Aorta (tissue), 5 donors: ENCODE data around the gene CADM1. TPM values are rescaled to one million over a fixed set of nuclear protein-coding genes. Genes with fewer than 3 reads are reported as not detected.

Experiments
- ATAC-seq: fragments of 200-7000 bp; cut with Tn5 transposase; one replicate; pipeline ENCODE4 v1.9.1; 2022; ENCODE audit warnings: moderate library complexity; ENCODE audit not compliant: low FRiP score
- DNase-seq, 2 donors: peaks; one replicate each; pipeline ENCODE4 v3.0.0-alpha.2; 2020
- H3K27ac ChIP-seq, 2 donors: one replicate each; pipeline ENCODE4 v1.5.1; 2013; ENCODE audit warnings: low read length in 2 of 2, mild to moderate bottlenecking in 2 of 2, moderate library complexity in 2 of 2, control low read depth in 1 of 2, inconsistent platforms in 1 of 2, low read depth in 1 of 2
- H3K27me3 ChIP-seq, 2 donors: one replicate each; pipeline ENCODE4 v1.6.1; 2013; ENCODE audit warnings: control low read depth in 1 of 2, low read length in 1 of 2, mild to moderate bottlenecking in 1 of 2, moderate library complexity in 1 of 2; ENCODE audit not compliant: insufficient read depth in 2 of 2, control insufficient read depth in 1 of 2
- H3K36me3 ChIP-seq, 2 donors: one replicate each; pipeline ENCODE4 v1.6.1; 2013; ENCODE audit warnings: control low read depth in 1 of 2, low read length in 1 of 2, mild to moderate bottlenecking in 1 of 2; ENCODE audit not compliant: insufficient read depth in 2 of 2, control insufficient read depth in 1 of 2
- H3K4me1 ChIP-seq, 2 donors: one replicate each; pipeline ENCODE4 v1.6.1; 2013; ENCODE audit warnings: low read length in 2 of 2, control low read depth in 1 of 2, mild to moderate bottlenecking in 1 of 2, moderate library complexity in 1 of 2; ENCODE audit not compliant: insufficient read depth in 2 of 2, control insufficient read depth in 1 of 2
- H3K4me3 ChIP-seq, 2 donors: one replicate each; pipeline ENCODE4 v1.5.1; 2013; ENCODE audit warnings: low read length in 2 of 2, control low read depth in 1 of 2, mild to moderate bottlenecking in 1 of 2
- H3K9me3 ChIP-seq: one replicate; pipeline ENCODE4 v1.6.1; 2013; ENCODE audit warnings: mild to moderate bottlenecking, low read length; ENCODE audit not compliant: control insufficient read depth
- WGBS, 2 donors: extraction: QIAGEN DNeasy Blood & Tissue Kit; methylation state at CpG; one replicate each; pipeline ENCODE4 v1.1.7; 2013; 5-methylcytosine and 5-hydroxymethylcytosine counted together
- intact Hi-C, 2 donors: fragments of 100-400 bp; cut with DNase I; formaldehyde crosslinking; loops; one replicate each; pipeline versions ENCODE4 v1.14.2 to v1.15.0; 2022
- polyA plus RNA-seq, 2 donors: library from polyadenylated mRNA; stranded (reverse); fragments of 200-250 nt; gene quantifications; one replicate each; pipeline ENCODE4 v1.2.3, GENCODE V29; 2013
- total RNA-seq, 2 donors: library from RNA; stranded (reverse); fragmentation: NEBNext Ultra II Directional; extraction: Animal tissue kit (Norgen Biotek cat#: 25700); gene quantifications; one replicate each; pipeline ENCODE4 v1.2.1, GENCODE V29; 2021
- donor health status: healthy with polysubstance abuse.
- donor health status: Bipolar disorder and iron deficiency.
- donor health status: DM: no; HTN: no; CAD: no.
- donor health status: DM: no; HTN: no; CAD: no.
- donor health status: DM: yes; HTN: yes; CAD: no.

The CADM1 gene
- total and polyA plus RNA-seq, 4 donors = 0.26 to 9.8 (median 5.7) TPM

GRCh38 chr11:115198321-115198741 is 305.9 kb downstream of the CADM1 start:
- WGBS, 2 donors = 12 to 15% methylated on average over 9 of the region's 9 CpGs
- Histone ChIP-seq H3K4me1 (peaks cover 5 to 16% of the 10 kb centered on the region in 2 donors), H3K27me3 (peaks cover 0 to 3% of the 10 kb centered on the region in 2 donors), H3K27ac (no peak overlapping the region), H3K4me3 (no peak overlapping the region), H3K36me3 (no peaks in the 10 kb centered on the region), H3K9me3 (no peaks in the 10 kb centered on the region)
- intact Hi-C loops = no loop called here
- ATAC-seq (no peak), DNase-seq (no peak)

DNA sequence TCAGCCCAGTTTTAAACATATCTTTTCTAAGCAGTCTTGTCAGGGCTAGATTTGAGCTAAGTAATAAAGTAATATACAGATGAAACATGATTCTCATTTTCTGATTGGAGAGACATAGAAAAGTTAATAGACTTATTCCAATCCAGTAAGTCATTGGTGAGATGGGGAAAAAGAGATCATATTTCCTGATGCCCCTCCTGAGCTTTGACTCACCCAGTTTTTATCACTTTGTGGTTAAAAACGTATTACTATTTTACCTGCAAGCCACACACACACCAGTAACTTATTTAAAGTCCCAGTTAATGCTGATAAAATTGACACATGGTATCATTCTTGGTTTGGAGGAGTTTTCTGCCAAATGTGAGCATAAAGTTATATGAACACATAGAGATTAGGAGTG is 306.8 kb downstream of the CADM1 start:
- no peak overlapping the region for H3K27ac ChIP-seq
- WGBS, 2 donors = 78 to 83% methylated on average over 1 of the region's 1 CpG
- peaks cover 0 to 3% of the 10 kb centered on the region in 2 donors for H3K27me3 ChIP-seq
- ATAC-seq (no peak), DNase-seq (no peak)
- no peaks in the 10 kb centered on the region for H3K9me3 ChIP-seq
- intact Hi-C loops = no loop called here
- no peaks in the 10 kb centered on the region for H3K36me3 ChIP-seq
- H3K4me3 ChIP-seq = no peak overlapping the region
- peaks cover 5 to 16% of the 10 kb centered on the region in 2 donors for H3K4me1 ChIP-seq

DNA sequence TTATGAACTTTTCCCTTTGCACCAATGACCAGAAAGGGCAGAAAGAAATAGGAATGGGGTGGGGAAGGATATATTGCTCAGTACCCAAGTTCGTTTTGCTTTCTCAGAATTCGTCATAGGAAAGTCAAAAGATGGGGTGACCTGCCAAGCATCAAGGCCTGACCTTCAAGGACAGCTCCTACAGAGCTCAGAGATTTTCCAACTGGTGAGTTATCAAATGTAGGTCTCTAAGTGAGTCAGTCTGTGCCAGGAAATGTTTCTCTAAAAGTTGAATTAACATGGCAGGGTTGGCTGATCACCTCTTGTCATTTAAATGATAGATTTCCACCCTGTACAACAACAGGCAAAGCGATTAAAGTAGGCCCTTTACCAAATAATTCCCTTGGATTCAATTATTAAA is 307.2 kb downstream of the CADM1 start:
- intact Hi-C loops = no loop called here
- no peak overlapping the region for H3K4me3 ChIP-seq
- H3K9me3 ChIP-seq = no peaks in the 10 kb centered on the region
- H3K36me3 ChIP-seq = no peaks in the 10 kb centered on the region
- DNase-seq (no peak), ATAC-seq (no peak)
- H3K27me3 ChIP-seq = peaks cover 0 to 3% of the 10 kb centered on the region in 2 donors
- H3K4me1 ChIP-seq = peaks cover 5 to 16% of the 10 kb centered on the region in 2 donors
- no peak overlapping the region for H3K27ac ChIP-seq
- 93 to 95% methylated on average over 3 of the region's 3 CpGs for WGBS, 2 donors

GRCh38 chr11:115194802-115195110 is 309.5 kb downstream of the CADM1 start:
- Histone ChIP-seq H3K27ac (no peak overlapping the region), H3K4me1 (peaks cover 4 to 14% of the 10 kb centered on the region in 2 donors), H3K36me3 (no peaks in the 10 kb centered on the region), H3K27me3 (peaks cover 0 to 3% of the 10 kb centered on the region in 2 donors), H3K4me3 (no peak overlapping the region), H3K9me3 (no peaks in the 10 kb centered on the region)
- intact Hi-C loops = no loop called here
- ATAC-seq (no peak), DNase-seq (no peak)
- WGBS, 2 donors = 84 to 92% methylated on average over 5 of the region's 5 CpGs

- no peak overlapping the region for H3K27ac ChIP-seq
- no peak overlapping the region for H3K4me3 ChIP-seq
- peaks cover 2 to 13% of the 10 kb centered on the region in 2 donors for H3K4me1 ChIP-seq
- 69 to 79% methylated on average over 15 of the region's 15 CpGs for WGBS, 2 donors
- ATAC-seq = no peak
- intact Hi-C loops = no loop called here
- H3K9me3 ChIP-seq = no peaks in the 10 kb centered on the region
- peaks cover 0 to 3% of the 10 kb centered on the region in 2 donors for H3K27me3 ChIP-seq
- DNase-seq = no peak
- no peaks in the 10 kb centered on the region for H3K36me3 ChIP-seq
Observed at GRCh38 chr11:115193914-115194801, 310.1 kb downstream of the CADM1 start.

GRCh38 chr11:115191761-115192160 is 312.5 kb downstream of the CADM1 start:
- Histone ChIP-seq H3K27me3 (peaks cover 0 to 3% of the 10 kb centered on the region in 2 donors), H3K4me3 (no peak overlapping the region), H3K36me3 (no peaks in the 10 kb centered on the region), H3K9me3 (no peaks in the 10 kb centered on the region), H3K4me1 (no peaks in the 10 kb centered on the region), H3K27ac (no peak overlapping the region)
- intact Hi-C loops = no loop called here
- DNase-seq (no peak), ATAC-seq (no peak)

DNA sequence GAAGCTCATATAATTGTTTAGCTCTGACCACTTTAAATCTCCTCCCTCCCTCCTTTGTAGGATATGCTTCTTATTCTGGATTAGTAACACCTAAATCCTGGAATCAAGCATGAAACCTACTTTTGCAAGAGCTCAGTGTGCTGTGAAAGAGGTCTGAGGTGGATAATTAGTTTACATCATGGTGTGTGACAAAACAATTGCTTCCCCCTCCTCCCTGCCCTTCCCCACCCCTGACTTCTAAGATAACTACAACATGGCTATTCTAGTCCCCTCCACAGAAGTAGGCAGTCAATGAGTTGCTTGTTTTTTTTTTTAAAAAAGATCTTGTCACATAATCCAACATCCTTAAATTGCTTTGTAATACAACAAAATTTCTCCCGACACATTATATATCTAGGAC is 314.0 kb downstream of the CADM1 start:
- H3K27me3 ChIP-seq = peaks cover 0 to 3% of the 10 kb centered on the region in 2 donors
- DNase-seq (no peak), ATAC-seq (no peak)
- no peaks in the 10 kb centered on the region for H3K36me3 ChIP-seq
- H3K4me1 ChIP-seq = no peaks in the 10 kb centered on the region
- intact Hi-C loops = no loop called here
- WGBS, 2 donors = 97% methylated on average over 1 of the region's 1 CpG
- H3K4me3 ChIP-seq = no peak overlapping the region
- no peak overlapping the region for H3K27ac ChIP-seq
- no peaks in the 10 kb centered on the region for H3K9me3 ChIP-seq

- DNase-seq (no peak), ATAC-seq (no peak)
- Histone ChIP-seq H3K4me1 (no peaks in the 10 kb centered on the region), H3K27ac (no peak overlapping the region), H3K9me3 (no peaks in the 10 kb centered on the region), H3K36me3 (no peaks in the 10 kb centered on the region), H3K4me3 (no peak overlapping the region), H3K27me3 (no peaks in the 10 kb centered on the region)
- intact Hi-C loops = no loop called here
- WGBS, 2 donors = 91 to 93% methylated on average over 4 of the region's 4 CpGs
Observed at GRCh38 chr11:115188898-115189278, 315.3 kb downstream of the CADM1 start.

DNA sequence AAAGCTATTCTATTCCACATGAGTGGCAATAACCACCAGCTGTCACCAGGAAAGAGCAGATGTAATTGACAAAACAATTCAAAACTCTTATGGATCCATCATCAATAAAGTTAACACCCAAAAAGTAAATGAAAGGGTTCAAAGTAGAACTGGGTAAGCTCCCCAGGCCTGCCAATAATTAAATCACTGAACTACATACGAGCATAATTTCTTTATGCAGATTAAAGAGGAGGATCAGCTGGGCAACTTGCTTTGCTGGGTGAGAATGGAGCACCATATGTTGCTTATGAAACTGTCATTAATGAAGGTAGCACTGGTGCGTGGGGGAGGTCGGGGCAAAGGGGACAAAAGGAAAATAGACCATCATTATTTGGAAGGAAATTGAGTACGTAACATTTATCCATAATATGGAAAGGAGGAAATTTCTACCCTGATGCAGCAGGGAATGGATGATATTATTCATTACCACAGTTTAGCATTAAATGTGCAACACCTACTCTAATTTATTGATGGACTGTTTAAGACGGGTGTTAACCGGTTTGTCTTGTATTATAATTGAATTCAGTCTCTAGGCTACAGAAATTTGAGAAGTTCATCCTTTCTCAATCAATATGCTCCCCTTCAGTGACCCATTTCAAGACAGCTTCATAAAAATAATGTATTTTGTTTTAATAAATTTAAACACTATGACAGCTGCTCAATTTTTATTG is 315.9 kb downstream of the CADM1 start:
- H3K4me1 ChIP-seq = no peaks in the 10 kb centered on the region
- no peaks in the 10 kb centered on the region for H3K27me3 ChIP-seq
- no peak for DNase-seq
- H3K27ac ChIP-seq = no peak overlapping the region
- 87% methylated on average over 6 of the region's 6 CpGs for WGBS, 2 donors
- H3K36me3 ChIP-seq = no peaks in the 10 kb centered on the region
- no peaks in the 10 kb centered on the region for H3K9me3 ChIP-seq
- intact Hi-C loops = no loop called here
- no peak for ATAC-seq
- no peak overlapping the region for H3K4me3 ChIP-seq
